OCI-LY7 (cell line): Measurements from ENCODE around the gene PRKG1. TPM values are rescaled to one million over a fixed set of nuclear protein-coding genes. Genes with fewer than 3 reads are reported as not detected.
A peak's percentile ranks its signal among the peaks of the same experiment; 100 is the strongest.

Experiments
- BruUV-seq: library from RNA; stranded (reverse); fragments of 400-500 nt; replicated peaks from 2 replicates; lab custom pipeline; 2021; lab: Mats Ljungman, UMichigan
- CTCF ChIA-PET: fragments of 300-600 bp; sonication (Branson Sonifier 250); formaldehyde crosslinking; loops from one replicate; lab custom pipeline; 2022; ENCODE audit warnings: antibody characterized with exemption; ENCODE audit not compliant: unreplicated experiment; lab: Charles Lee
- POLR2A ChIA-PET: fragments of 300-600 bp; sonication (Branson Sonifier 250); formaldehyde crosslinking; loops from one replicate; lab custom pipeline; 2022; ENCODE audit warnings: antibody characterized with exemption; lab: Charles Lee
- DNase-seq: peaks from one replicate; pipeline ENCODE4 v3.0.0-alpha.2; 2015; ENCODE audit warnings: low spot score
- H2AFZ ChIP-seq: fragments of 200-600 bp; sonication (generic), shearing (Covaris generic); 2 replicates; pipeline ENCODE4 v1.6.1; 2014; ENCODE audit warnings: mild to moderate bottlenecking, antibody characterized with exemption, low read length, moderate library complexity
- H3K27ac ChIP-seq: fragments of 200-600 bp; sonication (generic); 2 replicates; pipeline ENCODE4 v1.5.1; 2014; ENCODE audit warnings: mixed run types, low read depth, mild to moderate bottlenecking, moderate library complexity, low read length, inconsistent platforms; ENCODE audit not compliant: poor library complexity, severe bottlenecking
- H3K36me3 ChIP-seq: fragments of 200-600 bp; sonication (generic); 2 replicates; pipeline ENCODE4 v1.6.1; 2014; ENCODE audit warnings: mild to moderate bottlenecking, antibody characterized with exemption, low read length, moderate library complexity, mixed read lengths; ENCODE audit not compliant: insufficient read depth
- H3K4me1 ChIP-seq: fragments of 200-600 bp; sonication (generic); 2 replicates; pipeline ENCODE4 v1.5.1; 2014; ENCODE audit warnings: mild to moderate bottlenecking, low read length; ENCODE audit not compliant: insufficient read depth, poor library complexity, severe bottlenecking
- H3K4me2 ChIP-seq: fragments of 200-600 bp; sonication (generic); 2 replicates; pipeline ENCODE4 v1.6.1; 2014; ENCODE audit warnings: mild to moderate bottlenecking, low read length
- H3K4me3 ChIP-seq: fragments of 200-600 bp; sonication (generic); 2 replicates; pipeline ENCODE4 v1.5.1; 2014; ENCODE audit warnings: mild to moderate bottlenecking, low read depth, low read length; ENCODE audit not compliant: poor library complexity, severe bottlenecking
- H3K79me2 ChIP-seq: fragments of 200-600 bp; sonication (generic); 2 replicates; pipeline ENCODE4 v1.6.1; 2016; ENCODE audit warnings: low read depth, mild to moderate bottlenecking, low read length, moderate library complexity, mixed read lengths; ENCODE audit not compliant: insufficient read depth
- H3K9me2 ChIP-seq: fragments of 200-600 bp; sonication (generic); 2 replicates; pipeline ENCODE4 v1.6.1; 2016; ENCODE audit warnings: mild to moderate bottlenecking, low read length, mixed read lengths; ENCODE audit not compliant: insufficient read depth
- H3K9me3 ChIP-seq: fragments of 200-600 bp; sonication (generic); 2 replicates; pipeline ENCODE4 v1.6.1; 2014; ENCODE audit warnings: mild to moderate bottlenecking, mixed run types, low read length, mixed read lengths
- H4K20me1 ChIP-seq: fragments of 200-600 bp; sonication (generic); 2 replicates; pipeline ENCODE4 v1.6.1; 2014; ENCODE audit warnings: mild to moderate bottlenecking, antibody characterized with exemption, low read length, moderate library complexity, mixed read lengths; ENCODE audit not compliant: insufficient read depth
- EZH2phosphoT487 ChIP-seq: fragments of 200-600 bp; sonication (generic); IDR thresholded peaks from 2 replicates; pipeline ENCODE4 v1.6.1; 2018; ENCODE audit warnings: low read depth, borderline replicate concordance, mild to moderate bottlenecking, mixed run types, antibody characterized with exemption, low read length, moderate library complexity, mixed read lengths
- intact Hi-C: fragments of 100-400 bp; cut with micrococcal nuclease; formaldehyde crosslinking; loops from one replicate; pipeline ENCODE4 v1.10.0; 2022; ENCODE audit not compliant: unreplicated experiment
- total RNA-seq, 2 experiments: library from RNA; depleted of rRNA in 1 of 2; stranded (reverse); fragments of >200 nt in 1 of 2; shearing (Covaris generic) in 1 of 2; gene quantifications; 2 replicates each; pipeline ENCODE4 v1.2.3, GENCODE V29; 2014 to 2022
- TF ChIP-seq, protein P1 (sequence below): fragments of 200-600 bp; sonication (generic); conservative IDR thresholded peaks from 2 replicates; pipeline ENCODE4 v1.5.1; 2014; ENCODE audit warnings: mild to moderate bottlenecking, antibody characterized with exemption, low read length, moderate library complexity, mixed read lengths

PRKG1 gene
- total RNA-seq, 2 experiments from 2014 or later, result not detected

DNA sequence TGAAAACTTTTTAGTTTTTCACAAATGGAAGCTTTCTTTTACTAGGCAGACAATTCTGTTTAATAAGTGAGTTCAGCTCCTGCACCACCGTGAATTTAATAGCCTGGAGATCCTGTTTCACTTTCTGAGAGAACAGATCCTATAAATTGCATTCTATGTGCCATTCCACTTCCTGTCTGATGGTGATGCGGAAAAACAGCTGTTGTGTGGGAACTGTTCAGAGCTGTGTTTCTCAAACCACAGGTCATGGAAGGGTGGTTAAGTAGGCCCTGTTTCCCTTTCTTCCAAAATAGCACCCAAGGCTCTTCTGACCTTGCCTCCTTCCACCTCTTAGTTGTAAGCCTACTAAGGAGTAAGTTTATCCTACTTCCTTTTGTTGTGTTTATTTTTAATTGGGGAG is 1142.6 kb downstream of the PRKG1 start:
- H3K4me3 ChIP-seq, result peak overlapping the region; percentile 14
- no peaks in the 10 kb centered on the region for H3K36me3 ChIP-seq
- ChIA-PET POLR2A (interaction anchor here (0.6 to 0.7 kb wide), 2 partner anchors 62 to 95 kb away, joined by 3 read pairs; no protein-coding TSS in a partner anchor), CTCF (interaction anchor here (0.7 kb wide), 1 partner anchor 827 kb away, joined by 3 read pairs; no protein-coding TSS in a partner anchor)
- H3K27ac ChIP-seq, result no peak overlapping the region
- no peaks in the 10 kb centered on the region for H3K9me3 ChIP-seq
- no TSS peak for BruUV-seq
- no peaks in the 10 kb centered on the region for H3K9me2 ChIP-seq
- peak overlapping the region; percentile 59 for H3K4me2 ChIP-seq
- no peaks in the 10 kb centered on the region for H3K79me2 ChIP-seq
- peak; percentile 67 for DNase-seq
- intact Hi-C loops, result loop anchor here (2.0 to 5.0 kb wide), 3 partner anchors 270 to 1206 kb away; no protein-coding TSS in a partner anchor
- peaks cover 21% of the 10 kb centered on the region for H3K4me1 ChIP-seq
- H4K20me1 ChIP-seq, result no peaks in the 10 kb centered on the region
- H2AFZ ChIP-seq, result peak overlapping the region; percentile 17; the same call in 1 of the 2 replicates
- TF ChIP-seq EZH2phosphoT487, result no peak
- TF ChIP-seq, protein P1, sequence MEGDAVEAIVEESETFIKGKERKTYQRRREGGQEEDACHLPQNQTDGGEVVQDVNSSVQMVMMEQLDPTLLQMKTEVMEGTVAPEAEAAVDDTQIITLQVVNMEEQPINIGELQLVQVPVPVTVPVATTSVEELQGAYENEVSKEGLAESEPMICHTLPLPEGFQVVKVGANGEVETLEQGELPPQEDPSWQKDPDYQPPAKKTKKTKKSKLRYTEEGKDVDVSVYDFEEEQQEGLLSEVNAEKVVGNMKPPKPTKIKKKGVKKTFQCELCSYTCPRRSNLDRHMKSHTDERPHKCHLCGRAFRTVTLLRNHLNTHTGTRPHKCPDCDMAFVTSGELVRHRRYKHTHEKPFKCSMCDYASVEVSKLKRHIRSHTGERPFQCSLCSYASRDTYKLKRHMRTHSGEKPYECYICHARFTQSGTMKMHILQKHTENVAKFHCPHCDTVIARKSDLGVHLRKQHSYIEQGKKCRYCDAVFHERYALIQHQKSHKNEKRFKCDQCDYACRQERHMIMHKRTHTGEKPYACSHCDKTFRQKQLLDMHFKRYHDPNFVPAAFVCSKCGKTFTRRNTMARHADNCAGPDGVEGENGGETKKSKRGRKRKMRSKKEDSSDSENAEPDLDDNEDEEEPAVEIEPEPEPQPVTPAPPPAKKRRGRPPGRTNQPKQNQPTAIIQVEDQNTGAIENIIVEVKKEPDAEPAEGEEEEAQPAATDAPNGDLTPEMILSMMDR, result no peak

DNA sequence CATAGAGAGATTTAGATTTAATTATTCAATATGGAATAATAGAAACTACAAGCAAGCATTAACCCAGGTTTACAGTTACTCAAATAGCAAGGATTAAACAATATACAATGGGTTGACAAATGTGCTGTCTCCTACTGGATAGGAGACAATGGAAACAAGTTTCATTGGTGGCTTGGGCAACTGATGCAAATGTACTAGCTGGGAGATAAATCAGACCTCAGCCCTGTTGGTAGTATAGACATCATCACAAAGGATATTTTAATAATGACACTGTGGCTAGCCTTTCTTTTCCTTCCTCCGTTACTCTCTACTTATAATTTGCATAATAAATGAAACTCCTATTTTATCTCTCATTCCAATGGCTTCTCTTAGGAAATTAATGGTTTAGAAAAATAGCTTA is 1143.2 kb downstream of the PRKG1 start:
- Histone ChIP-seq H3K79me2 (no peaks in the 10 kb centered on the region), H3K9me3 (no peaks in the 10 kb centered on the region), H3K4me1 (peaks cover 21% of the 10 kb centered on the region), H4K20me1 (no peaks in the 10 kb centered on the region), H3K36me3 (no peaks in the 10 kb centered on the region), H3K4me2 (peak overlapping the region; percentile 3; the same call in 1 of the 2 replicates), H3K4me3 (no peak overlapping the region), H2AFZ (no peak overlapping the region), H3K27ac (no peak overlapping the region), H3K9me2 (no peaks in the 10 kb centered on the region)
- no TSS peak for BruUV-seq
- CTCF ChIA-PET, result interaction anchor here (0.7 kb wide), 1 partner anchor 828 kb away, joined by 3 read pairs; no protein-coding TSS in a partner anchor
- no peak for TF ChIP-seq EZH2phosphoT487
- TF ChIP-seq, protein P1, result no peak
- intact Hi-C loops, result loop anchor here (2.0 to 5.0 kb wide), 3 partner anchors 270 to 1207 kb away; no protein-coding TSS in a partner anchor
- POLR2A ChIA-PET, result no interaction called here
- DNase-seq, result no peak

DNA sequence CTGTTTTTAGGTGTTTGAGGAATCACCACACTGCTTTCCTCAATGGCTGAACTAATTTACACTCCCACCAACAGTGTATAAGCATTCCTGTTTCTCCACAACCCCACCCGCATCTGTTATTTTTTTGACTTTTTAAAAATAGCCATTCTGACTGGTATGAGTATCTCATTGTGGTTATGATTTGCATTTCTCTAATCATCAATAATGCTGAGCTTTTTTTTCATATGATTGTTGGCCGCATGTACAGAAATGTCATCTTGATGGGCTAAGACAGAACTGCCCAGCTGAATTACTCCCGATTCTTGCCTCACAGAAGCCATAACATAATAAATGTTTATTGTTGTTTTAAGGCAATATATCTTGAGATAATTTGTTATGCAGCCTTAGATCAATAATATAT is 1146.7 kb downstream of the PRKG1 start:
- peaks cover 19% of the 10 kb centered on the region for H3K4me1 ChIP-seq
- no peak overlapping the region for H3K27ac ChIP-seq
- no TSS peak for BruUV-seq
- no peaks in the 10 kb centered on the region for H3K9me3 ChIP-seq
- DNase-seq, result no peak
- ChIA-PET POLR2A (interaction anchor here (1.1 kb wide), 1 partner anchor 43 kb away, joined by 4 read pairs; no protein-coding TSS in a partner anchor), CTCF (no interaction called here)
- H3K4me2 ChIP-seq, result no peak overlapping the region
- no peak overlapping the region for H2AFZ ChIP-seq
- H3K9me2 ChIP-seq, result no peaks in the 10 kb centered on the region
- no peaks in the 10 kb centered on the region for H4K20me1 ChIP-seq
- no peak for TF ChIP-seq EZH2phosphoT487
- TF ChIP-seq, protein P1, result no peak
- H3K36me3 ChIP-seq, result no peaks in the 10 kb centered on the region
- no peaks in the 10 kb centered on the region for H3K79me2 ChIP-seq
- no peak overlapping the region for H3K4me3 ChIP-seq
- intact Hi-C loops, result no loop called here
